ENCODE results near the gene ANKRD34A. TPM values are rescaled to one million over a fixed set of nuclear protein-coding genes. Genes with fewer than 3 reads are reported as not detected.
A peak's percentile ranks its signal among the peaks of the same experiment; 100 is the strongest.

Gene ANKRD34A
- total RNA-seq, 1 donor from 2014 or later: 0.49 TPM

- DNase-seq (ENCODE audit: low read depth, low spot score): no peak
- no peaks in the 10 kb centered on the region for H3K36me3 Mint-ChIP-seq (ENCODE audit: low read depth)
- H3K4me1 Mint-ChIP-seq: peaks cover 53% of the 10 kb centered on the region
- TF ChIP-seq, protein P1, sequence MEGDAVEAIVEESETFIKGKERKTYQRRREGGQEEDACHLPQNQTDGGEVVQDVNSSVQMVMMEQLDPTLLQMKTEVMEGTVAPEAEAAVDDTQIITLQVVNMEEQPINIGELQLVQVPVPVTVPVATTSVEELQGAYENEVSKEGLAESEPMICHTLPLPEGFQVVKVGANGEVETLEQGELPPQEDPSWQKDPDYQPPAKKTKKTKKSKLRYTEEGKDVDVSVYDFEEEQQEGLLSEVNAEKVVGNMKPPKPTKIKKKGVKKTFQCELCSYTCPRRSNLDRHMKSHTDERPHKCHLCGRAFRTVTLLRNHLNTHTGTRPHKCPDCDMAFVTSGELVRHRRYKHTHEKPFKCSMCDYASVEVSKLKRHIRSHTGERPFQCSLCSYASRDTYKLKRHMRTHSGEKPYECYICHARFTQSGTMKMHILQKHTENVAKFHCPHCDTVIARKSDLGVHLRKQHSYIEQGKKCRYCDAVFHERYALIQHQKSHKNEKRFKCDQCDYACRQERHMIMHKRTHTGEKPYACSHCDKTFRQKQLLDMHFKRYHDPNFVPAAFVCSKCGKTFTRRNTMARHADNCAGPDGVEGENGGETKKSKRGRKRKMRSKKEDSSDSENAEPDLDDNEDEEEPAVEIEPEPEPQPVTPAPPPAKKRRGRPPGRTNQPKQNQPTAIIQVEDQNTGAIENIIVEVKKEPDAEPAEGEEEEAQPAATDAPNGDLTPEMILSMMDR (conservative IDR thresholded peaks at IDR 0.05): no peak
- no peak overlapping the region for H3K27ac Mint-ChIP-seq (ENCODE audit: unreplicated experiment)
- no peaks in the 10 kb centered on the region for H3K9me3 Mint-ChIP-seq
- no peak overlapping the region for H3K4me3 Mint-ChIP-seq
- H3K27me3 Mint-ChIP-seq (ENCODE audit: low read depth): no peaks in the 10 kb centered on the region
These were observed 11.5 kb downstream of the ANKRD34A start for GRCh38 chr1:145952903-145953302.

DNA sequence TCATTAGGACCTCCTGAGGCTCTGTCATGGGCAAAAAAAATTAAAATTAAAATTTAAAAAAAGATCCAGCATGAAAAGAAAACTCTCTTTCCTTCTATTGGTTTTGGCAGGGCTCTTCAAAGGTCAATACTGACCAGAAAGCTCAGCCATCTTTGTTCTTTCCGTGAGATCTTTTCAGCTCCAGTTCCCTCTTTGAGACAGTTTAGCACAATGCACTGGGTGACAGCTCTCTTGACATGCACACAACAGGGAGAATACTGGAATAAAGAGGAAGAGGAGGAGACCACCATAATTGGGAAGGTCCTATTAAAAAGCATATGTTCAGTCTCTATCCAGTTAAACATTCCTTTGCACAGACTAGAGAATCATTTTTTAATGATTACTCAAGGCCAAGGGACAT, 12.8 kb downstream of the ANKRD34A start:
- no peak for DNase-seq (ENCODE audit: low read depth, low spot score)
- TF ChIP-seq, protein P1 (conservative IDR thresholded peaks at IDR 0.05): no peak
- H3K4me3 Mint-ChIP-seq: peak overlapping the region; percentile 61
- peaks cover 43% of the 10 kb centered on the region for H3K4me1 Mint-ChIP-seq
- H3K27me3 Mint-ChIP-seq (ENCODE audit: low read depth): no peaks in the 10 kb centered on the region
- H3K9me3 Mint-ChIP-seq: no peaks in the 10 kb centered on the region
- no peak overlapping the region for H3K27ac Mint-ChIP-seq (ENCODE audit: unreplicated experiment)
- peaks cover 3% of the 10 kb centered on the region for H3K36me3 Mint-ChIP-seq (ENCODE audit: low read depth)

DNA sequence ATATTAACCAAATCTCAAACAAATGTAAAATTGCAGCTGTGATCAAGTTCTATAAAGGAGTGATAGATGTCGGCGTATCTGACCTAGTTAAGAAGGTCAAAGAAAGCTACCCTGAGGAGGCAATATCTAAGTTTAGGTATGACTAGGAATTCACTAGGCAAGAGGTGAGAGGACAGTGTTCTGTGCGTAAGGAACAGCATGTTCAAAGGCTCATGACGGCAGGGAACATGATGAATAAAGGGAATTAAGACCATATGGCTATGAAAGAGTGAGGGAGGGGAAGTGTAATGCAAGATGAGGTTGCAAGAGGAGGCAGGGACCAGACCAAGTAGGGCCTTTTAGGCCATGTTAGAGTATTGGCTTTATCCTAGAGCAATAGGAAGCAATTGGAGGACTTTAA, 15.2 kb downstream of the ANKRD34A start:
- Mint-ChIP-seq H3K36me3 (ENCODE audit: low read depth) (peaks cover 3% of the 10 kb centered on the region), H3K27me3 (ENCODE audit: low read depth) (no peaks in the 10 kb centered on the region), H3K27ac (ENCODE audit: unreplicated experiment) (no peak overlapping the region), H3K4me3 (no peak overlapping the region), H3K4me1 (peaks cover 24% of the 10 kb centered on the region), H3K9me3 (no peaks in the 10 kb centered on the region)
- TF ChIP-seq, protein P1 (conservative IDR thresholded peaks at IDR 0.05): no peak
- DNase-seq (ENCODE audit: low read depth, low spot score): no peak

GRCh38 chr1:145947551-145947950, 16.8 kb downstream of the ANKRD34A start:
- Mint-ChIP-seq H3K4me1 (peaks cover 25% of the 10 kb centered on the region), H3K9me3 (no peaks in the 10 kb centered on the region), H3K27ac (ENCODE audit: unreplicated experiment) (no peak overlapping the region), H3K27me3 (ENCODE audit: low read depth) (no peaks in the 10 kb centered on the region), H3K4me3 (no peak overlapping the region), H3K36me3 (ENCODE audit: low read depth) (peaks cover 3% of the 10 kb centered on the region)
- no peak for DNase-seq (ENCODE audit: low read depth, low spot score)
- TF ChIP-seq, protein P1 (conservative IDR thresholded peaks at IDR 0.05): no peak

DNA sequence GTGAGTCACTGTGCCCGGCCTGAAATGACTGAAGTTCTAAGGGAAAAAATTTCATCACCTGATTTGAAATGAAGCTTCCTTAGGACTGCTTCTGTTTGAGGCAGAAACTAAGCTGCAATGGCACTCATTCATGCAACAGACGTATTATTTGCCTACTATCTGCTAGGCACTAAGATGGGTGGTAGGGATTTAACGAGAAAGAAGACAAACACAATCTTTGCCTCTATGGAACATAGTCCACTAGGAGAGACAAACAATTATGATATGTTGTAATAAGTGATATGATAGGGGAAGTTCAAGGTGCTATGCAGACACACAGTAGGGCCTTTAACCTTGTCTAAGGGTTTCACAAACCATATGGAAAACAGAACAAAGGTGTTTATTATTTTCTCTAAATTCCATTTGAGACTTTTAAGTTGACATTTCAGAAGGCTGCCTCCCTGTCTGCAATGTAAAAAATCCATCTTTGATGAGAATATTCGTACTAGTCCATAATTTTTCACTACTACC, 17.8 kb downstream of the ANKRD34A start:
- H3K27me3 Mint-ChIP-seq (ENCODE audit: low read depth): no peaks in the 10 kb centered on the region
- TF ChIP-seq, protein P1 (conservative IDR thresholded peaks at IDR 0.05): no peak
- no peak overlapping the region for H3K4me3 Mint-ChIP-seq
- H3K36me3 Mint-ChIP-seq (ENCODE audit: low read depth): peaks cover 3% of the 10 kb centered on the region
- peaks cover 21% of the 10 kb centered on the region for H3K4me1 Mint-ChIP-seq
- H3K9me3 Mint-ChIP-seq: no peaks in the 10 kb centered on the region
- no peak for DNase-seq (ENCODE audit: low read depth, low spot score)
- H3K27ac Mint-ChIP-seq (ENCODE audit: unreplicated experiment): no peak overlapping the region

Measured in neural crest cell (in vitro differentiated cells).